Stimulated activated CD4-positive, alpha-beta T cell treated with anti-CD3 and anti-CD28 coated beads, Interleukin-15, amount 100 ng/mL, for 48 hours (primary cell): ENCODE measurements around the gene MRPL17.
A peak's percentile ranks its signal among the peaks of the same experiment; 100 is the strongest.

ENCODE experiments used
- DNase-seq, 2 donors: peaks; one replicate each; pipeline ENCODE4 v3.0.0-alpha.2; 2020; ENCODE audit warnings: low read depth in 2 of 2

The MRPL17 gene

DNA sequence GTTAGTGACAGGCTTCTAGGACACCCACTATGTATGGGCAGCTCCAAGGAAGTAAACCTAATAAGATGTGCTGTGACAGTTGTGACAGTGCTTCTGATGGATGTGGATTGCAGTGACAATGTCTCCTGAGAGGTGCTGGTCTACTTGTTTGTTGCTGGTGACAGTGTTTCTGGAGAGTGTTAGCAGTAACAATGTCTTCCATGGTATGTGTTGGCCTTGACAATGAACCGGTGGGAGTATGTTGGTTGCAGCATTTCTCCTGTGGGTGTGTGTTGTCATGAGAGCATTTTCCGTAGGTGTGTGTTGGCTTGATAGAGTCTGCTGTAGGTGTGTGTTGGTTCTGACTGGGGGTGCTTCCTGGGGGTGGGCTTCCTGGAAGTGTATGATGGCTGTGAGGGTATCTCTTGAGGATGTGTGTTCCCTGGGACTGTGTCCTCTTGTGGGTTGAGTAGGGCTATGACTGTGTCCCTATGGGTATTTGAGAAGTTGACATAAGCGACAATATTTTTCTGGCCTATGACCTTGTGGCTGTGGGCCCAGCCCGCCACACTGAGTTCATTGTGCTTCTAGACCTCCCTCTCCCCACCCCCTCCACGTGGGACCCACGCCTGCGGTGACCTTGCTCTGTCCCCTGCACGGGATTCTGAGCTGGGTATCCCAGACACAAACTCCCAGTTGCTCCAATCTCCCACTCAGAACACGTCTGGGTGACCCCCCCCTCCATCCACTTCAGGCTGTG lies 28.7 kb downstream of the MRPL17 start:
- no peak for DNase-seq

DNA sequence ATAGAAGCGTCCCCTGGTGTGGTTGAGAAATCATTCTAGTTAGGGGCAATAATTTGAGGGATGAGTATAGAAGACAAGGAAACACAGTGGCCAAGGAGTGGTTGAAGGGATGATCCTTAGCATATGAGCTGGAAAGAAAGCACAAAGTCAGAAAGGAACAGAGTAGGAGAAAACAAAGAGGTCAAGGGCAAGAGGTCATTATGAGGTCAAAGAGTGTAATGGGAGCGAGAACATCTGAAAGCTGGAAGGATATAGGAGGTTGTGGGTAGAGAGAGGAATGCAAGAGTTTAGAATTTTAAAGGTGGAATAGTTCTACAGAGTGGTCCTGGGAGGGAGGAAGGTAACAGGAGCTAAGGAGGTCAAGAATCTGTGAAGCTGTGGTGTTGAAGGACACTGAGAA lies 29.5 kb downstream of the MRPL17 start:
- DNase-seq: no peak

DNA sequence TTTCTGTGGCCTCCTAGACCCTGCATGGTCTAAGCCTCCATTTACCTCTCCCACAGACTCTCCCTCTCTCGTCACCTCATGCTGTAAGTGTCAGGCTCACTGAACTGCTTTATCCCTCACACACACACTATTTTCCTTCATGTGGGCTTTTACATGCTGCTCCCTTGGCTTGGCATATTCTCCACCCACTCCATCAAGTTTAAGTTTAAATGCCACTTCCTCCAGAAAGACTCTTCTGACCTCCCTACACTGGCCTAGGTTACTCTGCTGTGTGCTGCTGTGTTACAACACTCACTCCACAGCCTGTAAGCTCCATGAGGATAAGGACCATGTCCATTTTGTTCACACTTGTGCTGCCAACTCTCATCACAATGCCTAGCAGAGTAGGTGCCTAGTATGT lies 30.0 kb downstream of the MRPL17 start:
- DNase-seq: no peak

DNA sequence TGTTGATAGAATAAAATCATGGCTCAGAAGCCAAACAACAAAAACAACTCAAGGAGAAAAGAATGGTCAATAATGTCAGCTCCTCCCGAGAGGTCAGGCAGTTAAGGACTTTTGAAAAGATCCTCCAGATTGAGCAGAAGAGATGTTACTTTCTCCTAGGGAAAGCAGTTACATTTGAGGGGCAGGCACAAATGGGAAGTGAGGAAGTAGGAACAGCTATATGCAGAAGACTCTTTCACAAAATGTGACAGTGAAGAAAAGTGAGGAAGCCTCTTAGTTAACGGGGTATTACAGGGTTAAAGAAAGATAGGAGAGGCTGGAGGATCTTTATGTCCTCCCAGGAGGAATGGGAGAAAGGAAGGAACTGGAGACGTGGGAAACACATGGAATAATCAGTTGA lies 31.0 kb downstream of the MRPL17 start:
- no peak for DNase-seq

DNA sequence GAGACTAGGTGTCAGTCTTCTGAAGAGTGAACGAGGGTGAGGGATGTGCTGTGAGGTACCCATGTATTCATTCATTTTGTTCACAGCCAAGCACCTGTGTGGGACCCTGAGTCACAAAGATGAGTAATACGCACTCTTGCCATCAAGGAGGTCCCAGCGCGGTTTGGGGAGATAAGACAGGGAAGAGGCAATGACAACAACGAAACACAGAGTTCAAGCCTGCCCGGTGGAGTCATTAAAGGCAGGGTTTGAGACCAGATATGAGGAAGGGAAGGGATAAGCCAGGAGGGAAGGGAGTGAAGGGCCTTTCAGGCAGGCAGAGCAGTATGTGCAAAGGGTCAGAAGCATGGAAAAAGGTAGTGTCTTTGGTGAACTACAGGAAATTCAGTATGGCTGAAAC lies 32.2 kb downstream of the MRPL17 start:
- peak in 1 of 2 donors; percentile 19 for DNase-seq

DNA sequence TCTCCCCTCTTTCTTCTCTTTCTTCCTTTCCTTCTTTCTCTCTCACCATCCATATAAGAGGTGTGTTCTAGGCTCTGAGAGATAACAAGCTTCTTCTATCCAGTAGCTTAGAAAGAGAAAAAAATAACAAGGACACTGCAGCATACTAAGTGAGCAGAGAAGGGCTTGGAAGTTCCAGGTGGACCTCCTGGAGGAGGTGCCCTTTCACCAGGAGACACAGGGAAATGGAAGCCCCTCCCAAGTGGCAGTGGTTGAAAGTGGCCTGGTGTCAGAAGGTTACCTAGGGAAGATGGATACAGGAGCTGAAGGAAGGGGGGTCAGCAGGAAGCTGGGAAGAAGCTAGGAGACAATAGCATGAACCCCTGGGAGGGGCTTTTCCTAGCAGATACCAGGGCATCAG lies 33.0 kb downstream of the MRPL17 start:
- DNase-seq: no peak

DNA sequence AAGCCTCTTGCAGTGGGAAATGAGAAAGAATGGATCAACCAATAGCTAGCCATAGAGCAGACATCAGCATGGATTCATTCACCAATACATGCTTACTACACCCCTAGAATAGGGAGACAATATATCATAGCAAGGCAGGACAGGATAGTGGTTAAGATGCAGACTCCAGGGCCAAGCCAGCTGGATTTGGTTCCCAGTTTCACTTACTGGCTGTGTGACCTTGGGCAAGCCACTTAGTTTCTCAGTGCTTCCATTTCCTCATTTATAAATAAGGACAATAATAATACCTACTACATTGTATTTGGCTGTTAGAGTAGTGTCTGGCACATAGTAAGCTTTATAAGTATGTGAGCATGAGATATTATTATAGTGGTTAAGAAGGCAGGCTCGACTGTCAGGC lies 34.6 kb downstream of the MRPL17 start:
- no peak for DNase-seq

DNA sequence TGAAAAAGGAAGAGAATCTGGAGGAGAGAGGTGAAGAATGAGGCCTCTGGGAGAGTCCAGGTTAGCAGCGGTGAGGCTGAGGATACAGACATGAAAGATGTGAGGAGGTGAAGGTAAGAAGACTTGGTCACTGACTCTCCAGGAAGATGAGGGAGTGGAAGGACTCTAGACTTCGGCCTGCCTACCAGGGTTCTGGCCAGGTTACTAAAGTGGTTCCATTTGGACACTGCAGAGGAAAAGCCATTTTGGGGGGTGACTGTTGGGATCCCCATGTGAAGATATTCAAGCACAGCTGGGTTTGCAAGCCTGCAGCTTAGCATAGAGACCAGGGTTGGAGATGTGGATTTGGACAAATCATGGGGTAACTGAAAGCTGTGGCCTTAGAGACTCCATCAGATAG lies 35.3 kb downstream of the MRPL17 start:
- no peak for DNase-seq

DNA sequence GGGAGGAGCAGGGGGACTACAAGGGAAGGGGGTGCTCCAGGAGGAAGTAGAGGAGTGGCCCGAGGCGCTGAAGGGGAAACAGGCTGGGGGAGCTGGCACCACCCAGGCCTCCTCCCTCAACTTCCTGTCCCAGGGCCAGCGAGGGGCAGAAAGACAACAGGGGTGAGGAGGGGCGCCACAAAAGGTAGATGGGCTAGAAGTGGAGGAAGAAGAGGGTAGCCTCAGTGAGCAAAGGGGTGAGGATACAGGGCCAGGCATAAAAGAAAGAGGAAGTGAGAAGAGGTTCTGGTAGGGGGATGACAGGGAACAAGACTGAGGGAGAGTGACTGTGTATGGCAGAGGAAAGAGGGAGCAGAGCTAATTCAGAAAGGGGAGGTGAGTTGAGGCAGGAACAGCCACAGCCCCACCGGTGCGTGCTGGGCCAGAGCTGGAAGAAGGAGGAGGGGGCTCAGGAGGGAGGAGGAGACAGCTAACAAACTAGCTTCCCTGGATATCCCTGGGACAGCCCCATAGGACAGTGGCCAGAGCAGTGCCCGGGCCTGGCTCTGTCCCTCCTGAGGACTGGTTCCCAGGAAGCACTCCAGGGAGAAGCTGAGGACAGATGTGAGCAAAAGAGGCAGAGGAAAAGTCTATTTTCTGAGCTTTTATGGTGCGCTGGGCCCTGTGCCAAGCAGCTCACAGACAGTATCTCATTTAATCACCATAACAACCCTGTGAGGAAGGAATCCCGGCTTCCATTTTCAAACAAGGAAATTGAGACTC lies 36.0 kb downstream of the MRPL17 start:
- DNase-seq: no peak

DNA sequence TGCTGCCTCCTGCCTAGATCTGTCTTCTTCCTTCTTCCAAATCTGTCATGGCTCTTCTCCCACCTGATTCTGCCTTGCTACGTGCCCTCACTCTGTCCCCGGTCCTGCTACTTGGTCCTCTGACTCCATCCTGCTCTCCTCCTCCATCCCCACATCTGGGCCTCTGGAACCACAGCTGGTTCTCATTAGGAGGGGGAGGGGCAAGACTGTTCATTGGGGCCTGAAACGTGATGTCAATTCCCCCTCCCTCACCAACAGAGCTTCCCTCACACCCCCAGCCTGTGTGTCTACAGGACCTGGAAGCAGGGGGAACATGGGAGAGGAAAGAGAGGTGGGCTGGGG lies 36.6 kb downstream of the MRPL17 start:
- no peak for DNase-seq

DNA sequence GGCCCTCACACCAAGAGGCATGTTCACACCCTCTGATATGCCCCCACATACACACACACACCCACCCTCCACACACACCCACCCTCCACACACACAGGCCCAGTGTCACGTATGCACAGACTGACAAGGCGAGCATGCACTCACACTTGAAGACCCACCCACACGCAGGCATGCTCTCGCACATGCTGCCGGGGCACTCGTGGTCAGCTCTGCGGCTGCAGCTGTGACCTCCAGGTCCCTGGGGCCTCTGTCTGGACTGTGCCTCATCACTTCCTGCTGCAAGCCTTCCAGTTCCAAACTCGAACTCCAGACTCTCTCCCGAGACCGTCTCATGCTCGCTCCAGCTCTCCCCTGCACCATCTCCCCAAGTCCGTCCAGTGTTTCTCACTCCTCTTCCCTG lies 37.1 kb downstream of the MRPL17 start:
- no peak for DNase-seq

DNA sequence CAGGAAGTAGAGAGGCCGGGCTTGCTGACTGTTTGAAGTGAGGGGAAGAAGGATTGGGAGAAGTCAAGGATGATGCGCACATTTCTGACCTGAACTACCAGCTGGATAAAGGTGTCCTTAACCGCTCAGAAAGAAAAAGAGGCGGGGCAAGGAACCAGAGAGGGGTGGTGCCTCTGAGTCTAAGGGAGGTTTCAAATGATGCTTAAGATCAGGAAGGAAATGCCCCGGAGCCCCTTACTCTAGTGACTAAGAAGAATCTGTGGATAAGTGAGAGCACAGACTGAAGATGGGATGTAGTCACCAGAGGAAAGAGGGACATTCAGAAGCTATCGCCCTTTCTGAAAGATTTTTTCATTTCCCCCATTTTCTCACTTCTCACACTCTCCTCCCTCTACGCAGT lies 40.2 kb downstream of the MRPL17 start:
- no peak for DNase-seq

DNA sequence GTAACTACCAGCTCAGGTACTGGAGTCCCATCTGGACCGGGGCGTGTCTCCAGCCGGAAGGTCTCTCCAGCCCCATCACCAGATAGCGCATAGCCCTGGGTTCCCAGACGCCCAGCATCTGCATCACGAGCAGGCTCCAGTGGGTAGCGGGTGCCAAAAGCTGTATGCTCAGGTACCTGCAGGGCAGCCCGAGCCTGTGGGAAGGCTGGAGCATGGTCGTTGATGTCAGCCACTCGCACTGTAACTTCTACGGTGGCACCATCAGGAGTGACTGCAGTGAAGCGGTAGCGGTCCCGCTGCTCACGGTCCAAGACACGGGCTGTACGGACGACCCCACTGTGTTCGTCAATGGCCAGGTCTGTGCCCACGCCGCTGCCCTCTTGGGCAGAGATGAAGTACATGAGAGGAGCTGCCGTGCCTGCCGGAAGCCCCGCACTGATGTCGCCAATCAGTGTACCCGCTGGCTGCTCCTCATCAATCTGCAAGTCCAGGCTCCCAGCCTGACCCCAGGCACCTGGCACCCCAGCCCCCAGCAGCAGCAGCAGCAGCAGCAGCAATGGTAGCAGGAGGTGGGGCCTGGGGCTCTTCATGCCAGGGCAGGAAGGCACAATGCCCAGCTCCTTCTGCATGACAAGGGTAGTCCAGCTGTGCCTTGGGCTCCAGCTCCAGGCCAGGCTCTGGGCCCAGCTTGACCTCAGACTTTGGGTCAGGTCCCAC lies 42.0 kb downstream of the MRPL17 start:
- no peak for DNase-seq

DNA sequence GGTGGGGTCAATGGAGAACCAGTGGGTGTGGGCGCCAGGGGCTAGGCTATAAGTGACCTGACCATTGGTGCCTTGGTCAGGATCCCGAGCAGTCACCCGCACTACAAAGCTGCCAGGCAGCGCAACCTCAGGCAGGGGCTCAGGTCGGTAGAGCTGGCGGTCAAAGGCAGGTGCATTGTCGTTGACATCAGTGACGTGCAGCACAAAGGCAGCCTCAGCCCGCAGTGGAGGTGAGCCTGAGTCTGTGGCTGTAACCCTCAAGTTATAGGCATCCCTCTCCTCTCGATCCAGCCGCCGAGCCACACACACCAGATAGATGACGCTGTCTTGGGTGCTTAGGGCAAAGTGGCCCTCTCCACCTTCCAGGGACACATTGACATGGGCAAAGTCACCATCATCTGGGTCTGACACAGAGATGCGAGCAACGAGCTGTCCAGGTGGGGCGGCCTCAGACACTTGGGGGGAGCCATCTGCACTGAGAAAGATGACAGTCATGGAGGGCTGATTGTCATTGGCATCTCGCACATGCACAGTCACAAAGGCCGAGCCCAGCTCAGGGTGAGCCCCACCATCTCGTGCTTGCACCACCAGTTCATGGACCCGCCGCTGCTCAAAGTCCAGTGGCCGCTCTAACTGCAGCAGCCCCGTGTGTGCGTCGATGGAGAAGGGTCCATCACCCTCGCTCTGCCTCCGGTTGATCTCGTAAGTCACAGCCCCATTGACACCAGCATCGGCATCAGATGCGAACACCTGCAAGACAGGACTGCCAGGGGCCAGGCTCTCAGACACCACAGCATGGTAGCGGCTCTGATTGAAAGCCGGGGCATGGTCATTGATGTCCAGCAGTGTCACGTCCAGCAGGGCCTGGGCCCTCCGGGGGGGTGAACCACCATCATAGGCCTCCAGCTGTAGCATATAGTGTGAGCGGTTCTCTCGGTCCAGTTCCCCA lies 42.8 kb downstream of the MRPL17 start:
- DNase-seq: no peak

DNA sequence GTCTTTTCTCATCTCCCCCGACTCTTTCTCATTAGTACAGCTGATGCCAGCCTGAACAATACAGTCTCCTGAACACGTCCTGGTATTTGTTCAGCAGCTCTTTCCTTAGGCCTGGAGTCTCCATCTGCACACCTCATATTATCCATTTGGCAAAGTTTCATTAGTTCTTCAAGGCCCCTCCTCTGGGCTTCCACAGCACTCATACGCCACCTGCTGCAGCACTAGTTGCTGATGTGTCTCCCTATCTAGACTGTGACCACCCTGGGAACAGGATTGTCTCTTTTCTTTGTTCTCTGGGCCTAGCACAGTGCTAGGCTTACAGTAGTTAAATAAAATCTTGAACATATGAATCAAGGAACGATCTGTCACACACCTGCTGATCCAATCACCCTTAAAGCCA lies 44.7 kb downstream of the MRPL17 start:
- DNase-seq: no peak

DNA sequence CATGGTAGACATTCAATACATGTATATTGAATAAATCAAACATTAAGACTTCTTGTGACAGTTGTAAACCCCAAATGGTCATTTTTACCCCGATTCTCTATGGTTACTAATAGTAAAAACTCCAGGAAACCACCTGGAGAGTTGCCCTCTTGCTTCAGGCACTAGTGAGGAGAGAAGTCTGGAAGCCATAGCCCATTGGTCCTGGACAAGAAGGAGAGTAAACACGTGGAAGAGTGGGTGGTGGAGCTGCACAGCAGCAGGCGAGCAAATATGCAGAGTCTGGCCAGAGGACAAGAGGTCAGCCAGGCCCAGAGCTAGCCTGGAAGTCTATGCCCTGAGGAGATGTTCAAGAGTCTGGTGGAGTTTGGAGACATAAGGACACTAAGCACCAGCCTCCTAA lies 45.3 kb downstream of the MRPL17 start:
- DNase-seq: no peak

DNA sequence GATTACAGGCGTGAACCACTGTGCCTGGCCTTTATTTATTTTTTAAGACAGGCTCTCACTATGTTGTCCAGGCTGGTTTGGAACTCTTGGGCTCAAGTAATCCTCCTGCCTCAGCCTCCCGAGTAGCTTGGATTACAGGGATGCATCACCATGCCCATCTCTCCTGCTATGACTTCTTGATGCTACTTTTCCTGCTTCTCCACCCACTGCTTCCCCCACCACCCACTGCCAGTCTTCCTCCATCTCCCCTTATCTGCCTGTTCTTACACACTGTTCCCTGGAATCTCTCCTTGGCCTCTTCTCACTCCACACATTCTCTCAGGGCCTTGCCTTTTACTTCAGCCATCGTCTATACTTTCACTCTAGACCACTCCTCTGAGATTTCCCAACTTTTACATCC lies 46.7 kb downstream of the MRPL17 start:
- DNase-seq: no peak

DNA sequence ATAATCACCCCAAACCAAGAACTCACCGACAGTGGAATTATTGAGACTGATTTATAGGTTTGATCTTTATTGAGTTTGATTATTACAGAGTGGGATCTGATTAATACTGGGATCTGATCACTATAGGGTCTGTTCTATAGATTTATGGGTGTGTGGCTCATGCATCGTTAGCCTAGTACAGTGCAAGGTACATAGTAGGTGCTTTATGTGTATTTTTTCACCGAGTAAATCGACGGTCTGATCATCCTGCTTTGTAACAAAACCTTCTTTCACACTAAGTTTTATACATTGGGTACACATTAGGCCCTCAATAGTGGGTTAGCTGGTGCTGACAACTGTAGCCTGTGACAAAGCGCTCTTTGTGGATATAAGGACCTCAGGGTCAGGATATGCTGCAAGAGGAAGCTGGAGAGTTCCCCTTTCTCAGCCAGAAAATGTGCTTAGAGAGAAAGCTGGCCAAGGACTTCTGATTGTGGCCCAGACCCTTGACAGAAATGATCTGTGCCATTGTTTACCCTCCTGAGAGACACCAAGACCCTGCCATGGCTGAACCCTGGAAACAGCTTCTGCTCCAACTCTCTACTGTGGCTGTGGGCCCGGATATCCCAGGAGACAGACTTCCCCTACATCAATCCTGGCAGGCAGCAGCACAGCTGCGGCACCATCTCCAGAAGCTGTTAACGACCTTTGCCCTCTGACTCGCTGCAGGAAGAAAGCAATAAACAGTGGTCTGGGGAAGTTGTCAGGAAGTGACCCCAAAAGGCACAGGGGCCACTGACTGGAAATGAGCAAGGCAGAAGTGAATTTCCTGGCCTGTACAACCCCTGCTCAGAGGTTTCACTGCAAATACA lies 47.8 kb downstream of the MRPL17 start:
- no peak for DNase-seq

DNA sequence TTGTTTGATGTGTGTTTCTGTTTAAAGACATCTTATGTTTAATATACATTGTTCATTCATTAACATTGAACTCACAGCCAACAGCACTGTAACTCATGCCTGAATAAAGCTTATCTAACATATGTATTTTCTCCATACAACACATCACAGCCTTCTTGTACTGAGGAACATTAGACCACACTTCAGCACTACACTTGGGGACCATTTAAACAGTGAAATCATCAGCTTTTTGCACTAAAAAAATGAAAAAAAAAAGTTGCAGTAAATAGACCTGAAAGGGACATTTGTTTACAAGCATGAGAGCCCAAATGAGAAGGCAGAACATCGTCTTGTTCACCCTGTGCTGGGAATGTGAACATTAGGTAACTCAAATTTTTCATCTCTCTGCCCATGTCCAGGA lies 48.6 kb downstream of the MRPL17 start:
- DNase-seq: no peak

DNA sequence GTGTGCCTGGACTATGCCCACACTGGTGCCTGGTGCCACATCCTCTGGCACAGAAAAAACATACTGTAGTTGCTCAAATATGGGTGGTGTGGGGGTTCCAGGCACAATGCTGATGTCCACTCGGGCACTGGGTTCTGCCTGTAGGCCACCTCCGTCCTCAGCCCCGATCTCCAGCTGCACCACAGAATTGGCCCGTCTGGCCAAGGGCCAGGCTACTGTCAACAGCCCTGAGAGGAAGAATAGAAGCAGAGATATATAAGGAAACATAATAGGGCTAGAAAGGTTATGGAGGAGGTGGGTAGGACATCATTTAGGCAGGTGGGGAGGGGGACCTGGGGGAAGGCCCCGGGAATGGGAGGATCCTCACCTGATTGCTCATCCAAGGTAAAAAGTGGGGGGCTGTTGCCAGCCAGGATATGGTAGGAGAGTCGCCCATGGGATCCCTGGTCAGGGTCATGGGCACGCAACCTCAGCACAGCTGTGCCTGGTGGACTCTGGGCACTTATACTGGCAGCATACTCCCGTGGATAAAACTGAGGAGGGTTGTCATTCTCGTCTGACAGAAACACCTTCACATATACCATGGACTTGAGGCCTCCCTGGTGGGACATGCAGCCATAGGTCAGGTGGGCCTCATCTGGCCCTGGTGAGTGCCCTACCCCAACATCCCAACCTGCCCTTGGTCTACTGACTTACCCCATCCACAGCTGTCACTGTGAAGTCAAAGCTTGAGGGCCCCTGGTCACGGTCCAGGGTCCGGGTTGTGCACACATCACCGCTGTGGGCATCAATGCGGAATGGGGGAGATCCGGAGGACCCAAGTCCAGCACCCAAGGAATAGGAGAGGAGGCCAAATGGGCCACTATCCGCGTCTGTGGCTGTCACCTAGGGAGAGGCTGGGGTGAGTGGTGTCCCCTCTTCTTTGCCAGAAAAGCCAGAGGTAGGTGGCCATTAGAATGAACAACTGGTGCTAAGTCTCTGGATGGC lies 49.4 kb downstream of the MRPL17 start:
- no peak for DNase-seq
